Activated gamma-delta T cell (primary cell): ENCODE results near the gene PRKAG2.

Experiments
- DNase-seq: peaks from one replicate; lab custom pipeline; 2025; lab: John Stamatoyannopoulos, UW

Gene PRKAG2

DNA sequence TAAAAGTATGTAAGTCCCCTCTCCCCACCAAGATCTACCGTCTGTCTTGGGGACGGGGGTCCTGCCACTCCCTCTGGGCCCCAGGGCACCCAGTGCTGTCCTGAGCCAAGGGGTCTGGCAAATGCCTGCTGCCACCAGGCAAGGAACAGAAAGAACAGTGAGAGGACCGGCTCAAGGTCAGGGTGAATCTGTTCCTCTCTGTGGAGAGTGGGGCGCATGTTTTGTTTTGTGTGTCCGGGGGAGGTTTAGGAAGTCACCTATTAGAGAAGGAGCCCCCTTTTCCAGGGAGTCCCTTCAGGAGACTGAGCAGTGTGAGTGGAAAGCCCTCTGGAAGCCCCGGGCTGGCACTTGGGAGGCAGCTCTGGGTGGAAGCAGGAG, 198.7 kb downstream of the PRKAG2 start:
- DNase-seq = no peak

DNA sequence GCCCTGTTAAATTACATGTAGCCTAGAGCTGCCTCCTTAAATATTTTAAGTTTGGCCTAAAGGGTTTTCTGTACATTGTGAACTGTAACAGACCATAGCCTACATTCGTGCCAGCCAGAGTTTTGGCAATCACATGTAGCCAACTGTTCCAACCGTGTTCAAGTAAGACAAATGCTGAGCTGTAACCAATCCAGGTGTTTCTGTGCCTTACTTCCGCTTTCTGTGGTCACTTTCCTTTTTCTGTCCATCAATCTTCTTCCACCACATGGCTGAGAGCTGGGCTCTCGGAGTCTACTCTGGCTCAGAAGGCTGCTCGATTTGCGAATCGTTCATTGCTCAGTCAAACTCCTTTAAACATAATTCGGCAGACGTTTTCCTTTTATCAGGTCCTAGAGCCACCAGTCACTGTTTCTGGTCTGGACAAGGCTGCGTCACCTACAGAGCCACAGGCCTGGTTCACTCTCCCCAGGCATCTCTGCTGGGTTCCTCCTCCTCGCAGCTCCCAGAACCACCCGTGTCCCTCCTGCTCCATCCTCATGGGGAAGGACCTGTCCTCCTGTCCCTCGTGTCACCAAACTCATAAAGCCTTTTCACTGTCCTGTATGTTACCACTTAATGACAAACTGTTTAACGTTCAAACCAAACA, 199.2 kb downstream of the PRKAG2 start:
- no peak for DNase-seq

DNA sequence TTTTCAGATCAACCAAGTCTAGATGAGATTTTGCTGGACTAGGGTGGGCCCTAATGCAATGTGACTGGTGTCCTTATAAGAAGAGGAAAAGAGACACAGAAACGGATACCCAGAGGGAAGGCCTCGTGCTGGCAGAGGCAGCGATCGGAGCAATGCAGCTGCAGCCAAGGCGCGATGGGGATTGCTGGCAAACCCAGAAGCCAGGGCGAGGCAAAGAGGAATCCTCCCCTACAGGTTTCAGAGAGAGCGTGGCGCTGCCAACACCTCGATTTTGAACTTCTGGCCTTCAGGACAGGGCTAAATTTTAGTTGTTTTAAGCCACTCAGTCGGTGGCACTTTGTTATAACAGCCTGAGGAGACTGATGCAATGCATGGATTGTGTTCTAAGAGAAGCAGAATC, 200.2 kb downstream of the PRKAG2 start:
- DNase-seq = no peak

DNA sequence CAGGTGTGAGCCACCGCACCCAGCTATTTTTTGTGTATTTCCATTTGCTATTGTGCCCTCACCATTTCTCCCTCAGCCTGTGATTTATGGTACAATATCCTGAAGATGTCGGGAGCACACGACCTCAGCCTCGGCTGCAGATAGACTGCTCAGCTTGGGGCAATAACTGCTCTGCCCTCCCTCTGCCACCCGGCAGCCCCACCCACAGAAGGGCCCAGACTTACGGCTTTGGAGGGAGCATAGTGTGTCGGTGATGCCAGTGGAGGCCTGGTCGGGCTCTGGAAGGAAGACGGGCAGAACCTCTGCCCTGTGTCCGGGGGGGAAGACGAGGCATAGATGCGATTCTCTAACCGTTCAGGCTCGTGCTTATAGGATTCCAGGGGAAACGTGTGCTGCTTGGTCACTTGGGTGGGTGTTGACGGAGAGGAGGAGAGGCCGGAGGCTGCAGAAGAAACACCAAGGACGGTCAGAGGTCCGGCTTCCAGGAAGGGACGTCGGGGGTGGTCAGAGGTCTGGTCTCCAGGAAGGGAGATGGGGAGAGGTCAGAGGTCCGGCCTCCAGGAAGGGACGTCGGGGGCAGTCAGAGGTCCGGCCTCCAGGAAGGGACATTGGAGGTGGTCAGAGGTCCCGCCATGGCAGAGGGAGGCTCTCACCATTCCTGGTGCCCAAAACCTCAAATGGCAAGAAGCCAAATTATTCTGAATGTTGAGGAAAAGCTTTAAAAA, 201.6 kb downstream of the PRKAG2 start:
- no peak for DNase-seq

DNA sequence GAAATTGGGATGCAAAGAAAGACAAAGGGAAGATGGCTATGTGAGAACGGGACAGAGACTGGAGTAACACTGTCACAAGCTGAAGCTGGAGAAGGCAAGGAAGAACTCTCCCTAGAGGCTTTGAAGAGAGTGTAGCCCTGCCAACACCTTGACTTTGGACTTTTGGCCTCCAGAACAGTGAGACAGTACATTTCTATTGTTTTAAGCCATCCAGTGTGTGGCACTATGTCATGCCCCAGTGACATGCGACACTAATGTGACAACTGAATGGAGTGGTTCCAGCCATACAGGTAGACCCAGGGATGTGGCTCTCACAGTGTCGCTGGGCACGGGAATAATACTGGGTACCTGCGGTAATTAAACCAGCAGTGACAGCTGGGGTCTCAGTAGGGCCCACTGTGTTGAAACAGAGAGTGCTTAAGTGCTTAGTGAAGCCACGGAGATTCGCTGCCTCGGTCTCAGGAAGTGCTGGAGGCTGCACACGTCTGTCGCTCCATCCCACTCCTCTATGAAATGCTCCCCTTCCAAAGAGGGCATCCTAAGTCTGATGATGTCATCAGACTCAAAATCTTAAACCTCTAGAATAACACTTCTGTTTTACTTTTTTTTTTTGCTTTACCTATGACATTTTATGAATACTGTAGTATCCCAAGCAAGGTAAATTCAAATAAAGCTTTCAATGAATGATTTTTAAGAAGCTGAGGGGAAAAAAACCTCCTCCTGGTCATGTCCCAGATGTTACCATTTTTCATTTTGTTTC, 202.6 kb downstream of the PRKAG2 start:
- no peak for DNase-seq

DNA sequence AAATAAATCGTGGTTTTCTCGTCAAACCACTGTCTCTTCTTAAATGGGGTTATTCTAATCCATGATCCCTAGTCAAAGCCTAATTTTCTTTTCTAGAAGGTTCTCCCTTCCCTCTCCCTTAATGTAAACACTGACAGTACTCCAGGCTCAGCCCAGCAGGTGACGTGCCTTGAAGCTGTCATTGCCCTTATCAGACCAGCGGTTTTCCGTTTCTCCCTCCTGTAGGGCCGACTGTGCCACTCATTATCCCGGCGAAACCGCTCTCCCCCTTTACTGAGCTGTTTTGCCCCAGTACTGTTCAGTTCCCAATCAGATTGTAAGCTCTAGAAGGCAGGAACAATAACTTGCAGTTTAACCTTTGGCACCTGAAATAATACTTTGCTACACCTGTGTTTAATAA, 203.7 kb downstream of the PRKAG2 start:
- DNase-seq = no peak

DNA sequence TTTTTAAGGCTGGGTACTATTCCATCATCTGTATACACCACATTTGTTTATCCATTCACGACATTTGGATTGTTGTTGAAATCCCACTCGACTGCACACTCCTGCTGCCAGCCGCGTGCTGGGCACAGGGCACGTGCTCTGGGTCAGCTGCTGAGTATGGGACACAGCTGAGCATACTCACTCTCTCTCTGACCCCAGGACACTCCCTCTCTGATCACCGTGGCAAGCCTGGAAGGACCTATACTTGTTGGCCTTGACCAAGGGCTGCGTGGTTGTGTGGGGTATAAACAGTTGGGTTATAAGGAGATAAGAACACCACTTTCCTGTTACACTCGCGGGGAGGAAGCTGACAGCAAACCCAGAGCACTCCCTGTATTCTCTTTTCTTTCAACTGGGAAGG, 204.2 kb downstream of the PRKAG2 start:
- DNase-seq = no peak

DNA sequence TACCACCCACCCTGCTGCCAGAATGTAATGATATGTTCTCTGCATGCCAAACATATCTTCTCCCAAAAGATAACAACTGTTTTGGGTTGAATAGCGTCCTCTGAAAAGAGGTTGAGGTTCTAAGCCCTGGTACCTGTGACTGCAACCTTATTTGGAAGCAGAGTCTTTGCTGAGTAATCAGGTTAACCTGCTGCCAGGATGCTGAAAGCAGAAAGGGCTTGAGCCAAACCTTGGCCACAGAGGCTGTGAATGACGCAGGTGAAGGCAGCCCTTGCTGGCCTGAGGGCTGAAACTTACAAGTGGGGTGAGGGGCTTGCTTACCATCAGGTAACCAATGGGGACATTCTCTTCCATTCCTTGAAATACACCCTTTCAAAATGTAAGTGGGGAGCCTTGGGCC, 205.4 kb downstream of the PRKAG2 start:
- no peak for DNase-seq

DNA sequence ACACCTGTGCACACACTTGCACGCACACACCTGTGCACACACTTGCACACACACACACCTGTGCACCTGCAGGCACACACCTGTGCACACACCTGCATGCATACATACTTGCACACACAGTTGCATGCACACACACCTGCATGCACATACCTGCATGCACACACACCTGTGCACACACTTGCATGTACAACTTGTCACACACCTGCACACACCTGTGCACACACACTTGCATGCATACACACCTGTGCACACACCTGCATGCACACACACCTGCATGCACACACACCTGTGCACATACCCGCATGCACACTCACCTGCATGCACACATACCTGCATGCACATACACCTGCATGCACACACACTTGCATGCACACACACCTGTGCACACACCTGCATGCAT, 207.2 kb downstream of the PRKAG2 start:
- DNase-seq = no peak

DNA sequence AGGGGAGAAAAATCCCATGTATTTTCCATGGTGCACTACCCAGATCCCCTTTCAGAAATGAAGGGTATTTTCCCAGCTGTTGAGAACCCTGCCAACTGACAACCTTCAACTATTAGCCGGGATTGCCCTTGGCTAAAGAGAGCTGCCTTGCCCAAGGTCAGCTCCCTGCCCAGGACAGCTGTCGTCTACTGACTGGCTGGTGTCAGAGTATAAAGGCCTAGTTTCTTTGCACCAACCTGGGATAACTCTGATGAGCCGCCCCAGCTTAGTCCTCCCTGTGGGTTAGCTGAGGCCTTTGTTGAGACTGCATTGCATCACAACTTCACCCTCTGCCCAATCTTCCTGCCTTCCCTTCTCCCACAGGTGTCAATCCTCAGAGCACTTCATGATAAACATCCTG, 210.0 kb downstream of the PRKAG2 start:
- DNase-seq = no peak

DNA sequence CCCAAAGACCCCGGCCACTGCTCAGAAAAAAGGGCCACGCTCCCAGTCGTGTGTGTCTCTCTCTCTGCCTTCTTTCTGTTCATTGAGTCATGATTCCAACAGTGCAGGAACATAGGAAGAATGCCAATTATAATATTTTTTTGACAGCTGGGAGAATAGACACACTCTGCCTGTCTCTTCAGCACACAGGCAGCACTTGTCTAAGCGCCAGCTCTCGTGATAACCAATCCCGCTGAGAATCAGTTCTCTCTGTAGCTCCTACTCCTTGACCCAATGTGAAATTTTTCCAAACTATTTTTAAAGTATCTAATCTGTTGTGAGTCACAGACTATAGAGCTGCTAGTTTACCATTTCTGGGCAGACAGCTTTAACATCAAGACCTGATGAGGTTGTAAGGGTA, 211.5 kb downstream of the PRKAG2 start:
- no peak for DNase-seq

DNA sequence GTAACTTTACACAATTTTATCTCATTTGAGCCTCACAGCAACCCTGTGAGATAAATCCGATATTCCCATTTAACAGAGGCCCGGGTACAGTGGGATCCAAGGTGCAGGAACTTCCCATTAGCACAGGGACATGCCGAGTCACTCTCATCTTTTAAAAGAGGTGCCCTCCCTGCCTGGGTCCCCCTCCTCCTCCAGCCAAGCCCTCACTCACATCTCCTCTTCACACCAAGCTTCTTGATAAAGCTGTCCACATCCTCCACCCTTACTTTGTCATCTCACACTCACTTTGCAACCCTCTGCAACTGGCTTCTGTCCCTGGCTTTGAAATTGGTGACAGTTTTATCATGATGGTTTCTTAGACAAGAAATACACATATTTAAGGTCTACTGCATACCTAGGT, 212.6 kb downstream of the PRKAG2 start:
- DNase-seq = no peak

DNA sequence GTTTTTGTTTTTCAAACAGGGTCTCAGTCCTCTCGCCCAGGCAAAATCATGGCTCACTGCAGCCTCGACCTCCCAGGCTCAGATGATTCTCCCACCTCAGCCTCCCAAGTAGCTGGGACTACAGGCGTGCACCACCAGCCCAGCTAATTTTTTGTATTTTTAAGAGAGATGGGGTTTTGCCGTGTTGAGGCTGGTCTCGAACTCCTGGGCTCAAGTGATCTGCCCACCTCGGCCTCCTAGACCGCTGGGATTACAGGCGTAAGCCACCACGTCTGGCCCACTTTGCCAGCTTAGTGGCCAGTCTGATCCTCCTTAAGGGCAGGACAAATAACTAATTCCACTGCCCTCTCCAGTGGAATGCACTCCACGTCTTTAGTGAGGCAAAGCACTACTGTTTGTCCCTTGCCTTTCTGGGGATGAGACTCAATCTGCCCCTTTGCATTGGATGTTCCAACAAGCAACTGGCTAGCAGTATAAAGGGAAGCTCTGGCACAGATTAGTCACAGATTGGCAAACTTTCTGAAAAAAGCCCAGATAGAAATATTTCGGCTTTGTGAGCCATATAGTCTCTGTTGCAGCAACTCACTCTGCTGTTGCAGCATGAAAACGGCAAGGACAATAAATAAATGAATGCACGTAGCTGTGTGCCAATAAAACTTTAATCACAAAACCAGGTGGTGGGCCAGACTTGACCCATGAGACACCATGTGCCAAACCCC, 213.4 kb downstream of the PRKAG2 start:
- DNase-seq = no peak

DNA sequence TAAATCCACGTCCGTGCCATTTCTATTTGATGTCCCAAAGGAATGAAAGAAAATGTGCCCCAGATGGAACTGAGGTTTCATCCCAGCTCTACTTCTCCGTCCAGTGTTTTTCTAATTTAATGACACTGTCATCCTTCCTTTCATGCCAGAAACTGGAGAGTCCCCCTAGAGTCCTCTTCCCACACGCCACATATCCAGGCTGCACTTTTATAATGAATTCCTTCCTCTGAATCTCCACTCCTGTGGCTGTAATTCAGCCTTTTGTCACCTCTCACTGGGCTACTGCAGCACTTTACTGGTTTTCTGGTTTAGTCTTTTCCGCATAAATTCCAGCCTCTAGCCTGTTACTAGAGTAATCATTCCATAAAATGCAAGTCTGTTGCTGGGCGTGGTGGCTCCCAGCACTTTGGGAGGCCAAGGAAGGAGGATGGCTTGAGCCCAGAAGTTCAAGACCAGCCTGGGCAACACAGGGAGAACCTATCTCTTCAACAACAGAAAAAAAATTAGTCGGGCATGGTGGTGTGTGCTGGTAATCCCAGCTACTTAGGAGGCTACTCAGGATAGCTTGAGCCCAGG, 214.6 kb downstream of the PRKAG2 start:
- no peak for DNase-seq

DNA sequence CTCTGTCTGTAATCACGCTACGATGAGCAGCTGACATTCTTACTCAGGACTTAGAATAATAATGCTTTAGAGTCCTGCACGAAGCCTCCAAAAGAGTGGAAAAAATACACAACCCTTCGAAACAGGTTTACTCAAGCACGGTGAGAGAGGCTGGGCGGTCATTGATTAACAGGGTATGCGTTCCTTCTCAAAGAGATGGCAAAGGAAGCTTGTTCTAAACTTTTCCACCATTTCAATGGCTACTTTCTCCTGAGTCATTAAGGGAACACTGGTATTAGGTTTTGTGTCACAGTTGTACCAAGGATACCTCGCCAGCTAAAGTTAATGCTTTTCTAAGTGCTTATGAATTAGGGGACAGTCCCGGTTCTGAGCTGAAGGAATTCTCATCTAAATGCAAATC, 215.3 kb downstream of the PRKAG2 start:
- no peak for DNase-seq

DNA sequence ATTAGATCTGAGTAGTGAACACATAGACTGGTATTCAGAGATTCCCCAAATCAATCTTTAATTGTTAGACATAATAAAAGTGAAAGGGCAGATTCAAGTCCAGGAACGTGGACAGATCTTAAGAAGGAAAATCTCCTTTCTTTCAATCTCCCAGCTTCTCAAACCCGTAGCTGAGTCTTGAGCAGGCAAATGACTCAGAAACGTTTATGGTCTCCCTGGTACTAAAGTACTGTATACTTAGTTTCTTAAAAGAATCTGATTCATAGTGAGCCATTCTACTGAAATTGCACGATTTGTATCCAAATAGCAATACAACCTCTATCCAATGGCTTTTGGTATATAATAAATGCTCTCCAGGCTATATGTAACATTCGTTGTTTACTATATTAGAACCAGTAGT, 216.8 kb downstream of the PRKAG2 start:
- DNase-seq = no peak

DNA sequence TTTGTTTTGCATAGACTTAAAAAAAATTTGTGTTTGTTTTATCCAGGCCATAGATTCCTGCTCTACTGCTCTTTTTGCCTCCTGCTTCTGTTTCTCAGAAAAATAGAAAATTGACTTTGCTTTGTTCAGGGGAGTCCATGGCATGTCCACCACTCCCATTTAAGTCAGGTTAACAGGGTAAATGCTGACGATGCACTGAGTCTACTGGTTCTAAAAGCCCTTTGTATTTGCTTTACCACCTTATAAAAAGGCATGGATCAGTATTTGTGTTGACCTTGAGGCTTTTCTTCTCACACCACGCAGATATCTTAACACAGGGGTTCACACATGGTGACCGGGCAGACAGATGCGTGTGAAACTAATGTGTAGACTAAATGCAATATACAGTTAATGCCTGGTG, 217.7 kb downstream of the PRKAG2 start:
- no peak for DNase-seq

DNA sequence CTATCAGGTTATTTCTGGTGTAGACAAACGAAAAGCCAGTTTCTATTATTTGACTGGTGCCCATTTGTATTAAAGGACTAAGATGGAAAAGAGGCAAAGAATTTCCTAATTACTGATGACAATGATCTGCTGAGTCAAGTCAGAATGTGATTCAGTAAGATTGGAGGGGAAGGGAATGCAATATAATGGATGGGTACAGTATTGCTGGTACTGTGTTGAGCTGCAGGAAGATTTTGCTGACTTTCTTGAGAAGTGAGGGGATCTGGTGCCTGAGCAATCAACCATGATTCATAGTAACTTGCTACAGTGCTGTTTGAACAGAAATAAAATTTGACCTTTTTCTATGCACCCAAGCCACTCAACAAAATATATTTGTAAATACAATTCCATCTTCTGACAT, 218.1 kb downstream of the PRKAG2 start:
- no peak for DNase-seq

DNA sequence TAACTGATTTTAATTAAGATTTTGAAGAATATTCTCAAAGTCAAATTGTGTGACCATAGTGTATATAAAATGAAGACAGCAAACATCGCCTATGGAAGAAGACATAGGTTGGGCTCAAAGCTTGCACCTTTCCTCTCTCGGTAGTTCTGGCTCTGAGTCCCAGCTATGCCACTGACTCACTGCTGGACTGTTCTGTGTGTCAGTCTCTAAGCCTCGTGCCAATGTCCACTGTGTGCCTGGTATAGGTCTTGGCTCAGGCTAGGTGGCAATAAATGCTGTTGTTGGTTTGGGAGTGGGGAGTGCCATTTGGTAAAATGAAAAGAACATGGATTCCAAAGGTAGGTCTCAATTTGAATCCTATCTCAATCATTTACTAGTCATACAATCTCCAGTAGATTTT, 219.7 kb downstream of the PRKAG2 start:
- no peak for DNase-seq

DNA sequence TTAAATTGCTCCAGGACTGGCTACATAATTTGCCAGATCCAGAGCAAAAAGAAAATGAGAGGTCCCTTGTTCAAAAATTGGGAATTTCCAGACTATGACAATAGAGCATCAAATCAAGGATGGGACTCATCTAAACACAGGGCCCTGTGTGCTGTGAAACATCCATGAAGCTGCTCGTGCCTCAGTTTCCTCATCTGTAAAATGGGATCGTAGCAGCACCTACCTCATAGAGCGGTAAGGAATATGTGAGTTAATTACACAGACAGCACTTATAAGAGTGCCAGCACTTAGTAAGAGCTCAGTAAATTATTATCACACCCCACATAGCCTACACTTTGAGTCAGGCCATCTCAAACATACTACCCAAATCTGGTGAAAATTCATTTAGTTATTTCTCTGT, 221.4 kb downstream of the PRKAG2 start:
- no peak for DNase-seq

DNA sequence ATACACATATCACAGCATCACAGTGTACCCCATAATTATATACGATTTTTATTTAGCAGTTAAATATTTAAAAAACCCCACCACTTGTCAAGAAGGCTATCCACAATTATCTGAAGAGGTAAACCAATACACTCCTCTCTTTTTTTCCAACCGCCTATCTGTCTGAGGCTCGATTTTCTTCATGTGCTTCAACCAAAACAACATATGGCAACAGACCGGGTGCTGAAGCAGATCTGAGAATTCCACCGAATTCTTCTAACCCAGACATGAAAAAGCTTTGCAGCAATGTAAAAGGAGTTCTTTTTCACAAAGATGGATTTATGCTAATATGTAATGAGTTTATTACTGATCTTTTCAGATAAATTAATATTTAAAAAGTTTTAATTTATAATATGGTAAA, 224.8 kb downstream of the PRKAG2 start:
- DNase-seq = no peak

DNA sequence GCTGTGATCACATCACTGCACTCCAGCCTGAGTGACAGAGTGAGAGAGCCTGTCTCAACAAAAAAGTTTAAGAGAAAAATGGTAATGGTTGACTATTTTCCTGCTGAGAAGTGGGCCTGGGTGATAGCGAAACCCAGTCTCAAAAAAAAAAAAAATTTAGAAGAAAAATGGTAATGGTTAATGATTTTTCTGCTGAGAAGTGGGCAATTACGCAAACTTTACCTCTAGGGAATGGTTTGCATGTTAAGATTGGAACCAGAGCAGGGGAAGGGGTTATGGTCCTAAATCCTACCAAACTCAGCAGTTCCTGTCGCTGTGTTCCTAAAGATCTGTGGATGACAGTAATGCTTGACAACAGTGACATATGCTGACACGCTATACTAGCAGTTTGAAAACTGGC, 226.8 kb downstream of the PRKAG2 start:
- no peak for DNase-seq
